HG03520 (cell line): Measurements from ENCODE around the gene AFF2.
"Not testable (repeated sequence)": the region's sequence is repeated elsewhere in the genome, so short reads cannot be mapped to it uniquely, and the experiment has no call there.

Source experiments
- ATAC-seq: cut with Tn5 transposase; IDR thresholded peaks from one replicate; pipeline ENCODE4 v1.9.1; 2021; ENCODE audit warnings: mild to moderate bottlenecking, moderate library complexity; ENCODE audit not compliant: unreplicated experiment

The AFF2 gene

GRCh38 chrX:148632444-148632843, 132.0 kb downstream of the AFF2 start:
- no peak for ATAC-seq

GRCh38 chrX:148633218-148633908, 132.9 kb downstream of the AFF2 start:
- no peak for ATAC-seq

GRCh38 chrX:148634591-148634990, 134.2 kb downstream of the AFF2 start:
- no peak for ATAC-seq

GRCh38 chrX:148643460-148643859, 143.0 kb downstream of the AFF2 start:
- ATAC-seq: no peak

GRCh38 chrX:148647651-148648050, 147.2 kb downstream of the AFF2 start:
- ATAC-seq: no peak

- no peak for ATAC-seq
These were observed 148.9 kb downstream of the AFF2 start for GRCh38 chrX:148649145-148649795.

- ATAC-seq: no peak
These were observed 157.8 kb downstream of the AFF2 start for GRCh38 chrX:148658115-148658730.

- no peak for ATAC-seq
These were observed 159.1 kb downstream of the AFF2 start for GRCh38 chrX:148659481-148659880.

- ATAC-seq: no peak
These were observed 160.6 kb downstream of the AFF2 start for GRCh38 chrX:148661035-148661434.

GRCh38 chrX:148662014-148662413, 161.6 kb downstream of the AFF2 start:
- ATAC-seq: no peak

GRCh38 chrX:148664171-148664570, 163.8 kb downstream of the AFF2 start:
- ATAC-seq: no peak

- no peak for ATAC-seq
These were observed 164.6 kb downstream of the AFF2 start for GRCh38 chrX:148664995-148665394.

- ATAC-seq: not testable (repeated sequence)
These were observed 168.8 kb downstream of the AFF2 start for GRCh38 chrX:148669175-148669574.

- no peak for ATAC-seq
These were observed 169.9 kb downstream of the AFF2 start for GRCh38 chrX:148670277-148670676.

GRCh38 chrX:148672517-148672916, 172.1 kb downstream of the AFF2 start:
- no peak for ATAC-seq

GRCh38 chrX:148681605-148682004, 181.2 kb downstream of the AFF2 start:
- no peak for ATAC-seq

- ATAC-seq: no peak
These were observed 181.8 kb downstream of the AFF2 start for GRCh38 chrX:148682206-148682605.

- no peak for ATAC-seq
These were observed 191.0 kb downstream of the AFF2 start for GRCh38 chrX:148691456-148691855.

- ATAC-seq: no peak
These were observed 194.8 kb downstream of the AFF2 start for GRCh38 chrX:148695255-148695654.

GRCh38 chrX:148698221-148698620, 197.8 kb downstream of the AFF2 start:
- no peak for ATAC-seq

GRCh38 chrX:148700021-148700420, 199.6 kb downstream of the AFF2 start:
- ATAC-seq: no peak

- ATAC-seq: no peak
These were observed 213.6 kb downstream of the AFF2 start for GRCh38 chrX:148713981-148714380.
